H1 (cell line): Measurements from ENCODE around the gene SLC28A2. TPM values are rescaled to one million over a fixed set of nuclear protein-coding genes. Genes with fewer than 3 reads are reported as not detected.

Source experiments
- ATF2 ChIP-seq: IDR thresholded peaks from 2 replicates; pipeline ENCODE4 v1.6.1; 2012; ENCODE audit warnings: low read length, inconsistent platforms
- CBX8 ChIP-seq: fragments of 300-800, 300-1000 bp; sonication (generic); IDR thresholded peaks from 2 replicates; pipeline ENCODE4 v1.7.1; 2016; ENCODE audit warnings: low read depth, low read length, borderline replicate concordance
- CHD2 ChIP-seq: IDR thresholded peaks from 2 replicates; pipeline ENCODE4 v1.6.1; 2012; ENCODE audit warnings: low read length, improper control_type of control experiment
- E2F6 ChIP-seq: IDR thresholded peaks from 2 replicates; pipeline ENCODE4 v1.6.1; 2012; ENCODE audit warnings: inconsistent platforms
- EZH2 ChIP-seq: fragments of 200-600 bp; sonication (generic); IDR thresholded peaks from 2 replicates; pipeline ENCODE4 v1.7.1; 2012; ENCODE audit warnings: low read depth, mild to moderate bottlenecking, moderate library complexity, low read length, inconsistent platforms; ENCODE audit not compliant: severe bottlenecking
- FOSL1 ChIP-seq: IDR thresholded peaks from 2 replicates; pipeline ENCODE4 v1.6.1; 2011; ENCODE audit warnings: mild to moderate bottlenecking, low read depth, low read length, moderate library complexity; ENCODE audit not compliant: insufficient read depth
- GTF2F1 ChIP-seq: IDR thresholded peaks from 2 replicates; pipeline ENCODE4 v1.6.1; 2012; ENCODE audit warnings: low read depth, low read length, improper control_type of control experiment, borderline replicate concordance
- HDAC2 ChIP-seq, 2 experiments: fragments of 300-600 bp in 1 of 2; sonication (generic) in 1 of 2; IDR thresholded peaks; 2 replicates each; pipeline ENCODE4 v1.6.1; 2011 to 2012; ENCODE audit warnings: low read depth in 2 of 2, low read length in 2 of 2, mild to moderate bottlenecking in 2 of 2, moderate library complexity in 2 of 2, borderline replicate concordance in 1 of 2, inconsistent platforms in 1 of 2
- JUN ChIP-seq: IDR thresholded peaks from 2 replicates; pipeline ENCODE4 v1.6.1; 2011; ENCODE audit warnings: low read depth, mild to moderate bottlenecking, improper control_type of control experiment, low read length
- MAFK ChIP-seq: IDR thresholded peaks from 2 replicates; pipeline ENCODE4 v1.6.1; 2012; ENCODE audit warnings: low read depth, mild to moderate bottlenecking, improper control_type of control experiment, low read length
- MAX ChIP-seq: IDR thresholded peaks from 2 replicates; pipeline ENCODE4 v1.6.1; 2012; ENCODE audit warnings: inconsistent platforms
- NANOG ChIP-seq: IDR thresholded peaks from 2 replicates; pipeline ENCODE4 v1.6.1; 2011; ENCODE audit warnings: low read length, low read depth, mild to moderate bottlenecking, inconsistent platforms; ENCODE audit not compliant: insufficient read depth, poor library complexity, severe bottlenecking
- NRF1 ChIP-seq: IDR thresholded peaks from 2 replicates; pipeline ENCODE4 v1.6.1; 2011; ENCODE audit warnings: mild to moderate bottlenecking, low read depth, low read length, improper control_type of control experiment
- POLR2AphosphoS5 ChIP-seq: IDR thresholded peaks from 2 replicates; pipeline ENCODE4 v1.6.1; 2011; ENCODE audit warnings: low read depth, low read length
- RNF2 ChIP-seq: fragments of 200-900, 300-1000 bp; sonication (generic); IDR thresholded peaks from 2 replicates; pipeline ENCODE4 v1.7.1; 2016; ENCODE audit warnings: borderline replicate concordance, low read depth, mild to moderate bottlenecking, antibody characterized with exemption, low read length; ENCODE audit not compliant: poor library complexity, severe bottlenecking; ENCODE audit errors: missing control alignments
- SAP30 ChIP-seq: fragments of 300-600 bp; sonication (generic); IDR thresholded peaks from 2 replicates; pipeline ENCODE4 v1.7.1; 2012; ENCODE audit warnings: low read length, moderate library complexity, mild to moderate bottlenecking, inconsistent platforms; ENCODE audit not compliant: insufficient read depth, insufficient replicate concordance
- SIN3A ChIP-seq, 2 experiments: IDR thresholded peaks in 1 of 2; conservative IDR thresholded peaks in 1 of 2; 2 replicates each; pipeline ENCODE4 v1.6.1; 2011 to 2012; ENCODE audit warnings: low read length in 2 of 2, improper control_type of control experiment in 1 of 2, low read depth in 1 of 2, mild to moderate bottlenecking in 1 of 2
- SP2 ChIP-seq: IDR thresholded peaks from 2 replicates; pipeline ENCODE4 v1.6.1; 2012; ENCODE audit warnings: mild to moderate bottlenecking, low read length, inconsistent platforms
- TAF1 ChIP-seq: IDR thresholded peaks from 2 replicates; pipeline ENCODE4 v1.6.1; 2011; ENCODE audit warnings: mild to moderate bottlenecking, low read depth, low read length
- TEAD4 ChIP-seq: IDR thresholded peaks from 2 replicates; pipeline ENCODE4 v1.6.1; 2012; ENCODE audit warnings: low read depth, low read length, inconsistent platforms, mixed read lengths
- polyA plus RNA-seq, 7 experiments: library from polyadenylated mRNA; depleted of rRNA in 3 of 7; stranded (reverse) in 5 of 7; unstranded in 2 of 7; fragments of >200 nt in 5 of 7; fragments of 200-250 nt in 2 of 7; gene quantifications; 1 replicate in 5 of 7; 2 replicates in 1 of 7; 4 replicates in 1 of 7; pipeline versions ENCODE4 v1.2.1 to v1.2.3, GENCODE V29; 2011 to 2013; ENCODE audit warnings: missing spikeins in 2 of 7, mixed read lengths in 2 of 7
- total RNA-seq: library from RNA; stranded (reverse); fragmentation: NEBNext Ultra II Directional; extraction: Animal tissue kit (Norgen Biotek cat#: 25700); gene quantifications from 2 replicates; pipeline ENCODE4 v1.2.1, GENCODE V29; 2021

SLC28A2 gene
- total and polyA plus RNA-seq, 2 of the 8 experiments (the other 6 are each of a cell fraction or from before 2014, with no cell fraction given), result 0.11 TPM; not detected in 1

- TF ChIP-seq CBX8 (no peak), CHD2 (peak; percentile 67; the same call in 1 of the 2 replicates), NANOG (no peak), SIN3A (conservative IDR thresholded peaks at IDR 0.05 in 1 of 2, IDR thresholded peaks at IDR 0.05 in 1 of 2; ENCODE audit: low read depth in 1 of 2, low read length in 2 of 2) (0 out of 4 replicates have a peak, but pooled peaks of 1 of the 2 experiments have one; percentile 22), SP2 (peak; percentile 41; the same call in 1 of the 2 replicates), POLR2AphosphoS5 (no peak), FOSL1 (no peak), MAFK (no peak), RNF2 (no peak), NRF1 (peak; percentile 42), E2F6 (peak; percentile 49), SAP30 (no peak), MAX (peak; percentile 43), ATF2 (no peak), TEAD4 (no peak), TAF1 (peak; percentile 61), EZH2 (no peak), JUN (no peak), HDAC2 (IDR thresholded peaks at IDR 0.05; ENCODE audit: borderline replicate concordance in 1 of 2, low read depth in 2 of 2, low read length in 2 of 2) (no peak), GTF2F1 (no peak)
These were observed 27.1 kb downstream of the SLC28A2 start (continued) for GRCh38 chr15:45279024-45279698.
